Transverse colon (tissue), 4 donors: ENCODE data around the gene TSTD1. TPM values are rescaled to one million over a fixed set of nuclear protein-coding genes. Genes with fewer than 3 reads are reported as not detected.

ENCODE experiments used
- DNase-seq: peaks from one replicate; pipeline ENCODE4 v3.0.0-alpha.2; 2019
- H3K27ac ChIP-seq, 4 donors: fragments of 200-600 bp; sonication (generic); 2 replicates each; pipeline ENCODE4 v1.5.1; 2016 to 2018; ENCODE audit warnings: inconsistent platforms in 4 of 4
- H3K27me3 ChIP-seq: fragments of 200-600 bp; sonication (generic); 2 replicates; pipeline ENCODE4 v1.5.1; 2017; ENCODE audit warnings: inconsistent platforms
- H3K36me3 ChIP-seq, 4 donors: fragments of 200-600 bp; sonication (generic); 2 replicates each; pipeline ENCODE4 v1.5.1; 2017 to 2019; ENCODE audit warnings: inconsistent platforms in 4 of 4
- H3K4me1 ChIP-seq, 4 donors: fragments of 200-600 bp; sonication (generic); 2 replicates each; pipeline ENCODE4 v1.5.1; 2017 to 2020; ENCODE audit warnings: inconsistent platforms in 4 of 4
- H3K4me3 ChIP-seq, 4 donors: fragments of 200-600 bp; sonication (generic); 1 replicate in 1 of 4; 2 replicates in 3 of 4; pipeline versions ENCODE4 v1.5.1 to v1.6.1; 2017 to 2019; ENCODE audit warnings: inconsistent platforms in 4 of 4
- H3K9me3 ChIP-seq, 2 donors: fragments of 200-600 bp; sonication (generic); 2 replicates each; pipeline ENCODE4 v1.5.1; 2017 to 2019; ENCODE audit warnings: inconsistent platforms in 2 of 2
- EP300 ChIP-seq: sonication (generic); formaldehyde crosslinking; IDR thresholded peaks from one replicate; pipeline ENCODE4 v1.6.1; 2017; ENCODE audit warnings: antibody characterized with exemption, low read depth
- POLR2A ChIP-seq: fragments of 450-650 bp; IDR thresholded peaks from one replicate; pipeline ENCODE4 v1.6.1; 2016; ENCODE audit warnings: antibody characterized with exemption, mild to moderate bottlenecking, moderate library complexity
- POLR2AphosphoS5 ChIP-seq, 3 donors: sonication (generic); formaldehyde crosslinking; IDR thresholded peaks; one replicate each; pipeline ENCODE4 v1.6.1; 2016; ENCODE audit warnings: antibody characterized with exemption in 3 of 3
- WGBS, 2 donors: methylation state at CpG; one replicate each; pipeline ENCODE4 v1.1.5; 2018; ENCODE audit warnings: low coverage in 1 of 2; 5-methylcytosine and 5-hydroxymethylcytosine counted together
- in situ Hi-C, 4 donors: fragments of 200-750 bp; cut with MboI; loops; one replicate each; pipeline versions ENCODE4 v1.15.0 to v1.15.1; 2017; ENCODE audit warnings: low sequenced_read_pairs in 3 of 4, low pct_ligation_motif_present in 1 of 4, low pct_unique_long_range_greater_than_20kb in 1 of 4
- intact Hi-C: fragments of 100-400 bp; cut with DNase I; formaldehyde crosslinking; loops from one replicate; pipeline ENCODE4 v1.15.1; 2023; ENCODE audit warnings: low total_unique reads
- total RNA-seq, 4 donors: library from RNA; depleted of rRNA; stranded (reverse); fragments of >200 nt; gene quantifications; one replicate each; pipeline ENCODE4 v1.1.0, GENCODE V29; 2016
- TF ChIP-seq, protein P1 (sequence below), 5 experiments: fragments of 200-600 bp in 3 of 5; fragments of 450-650 bp in 2 of 5; sonication (generic) in 3 of 5; IDR thresholded peaks; 1 replicate in 2 of 5; 2 replicates in 3 of 5; pipeline ENCODE4 v1.5.1; 2016 to 2017; ENCODE audit warnings: antibody characterized with exemption in 5 of 5, inconsistent platforms in 3 of 5, mild to moderate bottlenecking in 2 of 5, moderate library complexity in 1 of 5

Gene TSTD1
- total RNA-seq, 4 donors from 2014 or later, result 104 to 224 (median 191) TPM

DNA sequence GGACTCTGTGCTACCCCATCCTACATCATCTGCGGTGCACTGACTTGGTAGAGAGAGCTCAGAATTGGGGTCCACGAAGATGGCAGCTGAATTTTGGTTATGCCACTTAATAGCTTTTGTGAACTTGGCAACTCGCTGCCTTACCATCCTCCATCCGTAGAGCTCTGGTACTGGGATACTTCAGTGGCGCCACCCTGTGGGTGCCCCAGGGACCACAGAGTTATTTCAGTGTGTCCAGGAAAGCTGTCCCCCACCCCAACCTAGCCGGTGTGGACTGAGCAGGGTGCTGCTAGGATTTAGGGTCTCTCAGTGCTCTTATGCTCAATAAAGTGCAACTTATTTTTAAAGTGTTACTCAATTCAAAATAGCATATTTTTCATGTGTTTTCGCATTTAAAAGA, 16.0 kb upstream of the TSTD1 start:
- no peak for TF ChIP-seq POLR2A
- TF ChIP-seq, protein P1, sequence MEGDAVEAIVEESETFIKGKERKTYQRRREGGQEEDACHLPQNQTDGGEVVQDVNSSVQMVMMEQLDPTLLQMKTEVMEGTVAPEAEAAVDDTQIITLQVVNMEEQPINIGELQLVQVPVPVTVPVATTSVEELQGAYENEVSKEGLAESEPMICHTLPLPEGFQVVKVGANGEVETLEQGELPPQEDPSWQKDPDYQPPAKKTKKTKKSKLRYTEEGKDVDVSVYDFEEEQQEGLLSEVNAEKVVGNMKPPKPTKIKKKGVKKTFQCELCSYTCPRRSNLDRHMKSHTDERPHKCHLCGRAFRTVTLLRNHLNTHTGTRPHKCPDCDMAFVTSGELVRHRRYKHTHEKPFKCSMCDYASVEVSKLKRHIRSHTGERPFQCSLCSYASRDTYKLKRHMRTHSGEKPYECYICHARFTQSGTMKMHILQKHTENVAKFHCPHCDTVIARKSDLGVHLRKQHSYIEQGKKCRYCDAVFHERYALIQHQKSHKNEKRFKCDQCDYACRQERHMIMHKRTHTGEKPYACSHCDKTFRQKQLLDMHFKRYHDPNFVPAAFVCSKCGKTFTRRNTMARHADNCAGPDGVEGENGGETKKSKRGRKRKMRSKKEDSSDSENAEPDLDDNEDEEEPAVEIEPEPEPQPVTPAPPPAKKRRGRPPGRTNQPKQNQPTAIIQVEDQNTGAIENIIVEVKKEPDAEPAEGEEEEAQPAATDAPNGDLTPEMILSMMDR (IDR thresholded peaks at IDR 0.05), result no peak
- no peak for TF ChIP-seq POLR2AphosphoS5 (IDR thresholded peaks at IDR 0.05)
- TF ChIP-seq EP300, result no peak
- Histone ChIP-seq H3K36me3 (no peaks in the 10 kb centered on the region), H3K27me3 (no peaks in the 10 kb centered on the region), H3K4me1 (no peaks in the 10 kb centered on the region), H3K27ac (no peak overlapping the region), H3K4me3 (no peak overlapping the region), H3K9me3 (no peaks in the 10 kb centered on the region)
- WGBS, 2 donors, result 79 to 100% methylated on average over 1 to 7 of the region's 7 CpGs
- no peak for DNase-seq
- intact Hi-C loops, result no loop called here
- in situ Hi-C loops, result loop anchor here in 1 of 4 donors (25.0 kb wide), 1 partner anchor 682 kb away; the partner anchor contains the start of gene DUSP12

DNA sequence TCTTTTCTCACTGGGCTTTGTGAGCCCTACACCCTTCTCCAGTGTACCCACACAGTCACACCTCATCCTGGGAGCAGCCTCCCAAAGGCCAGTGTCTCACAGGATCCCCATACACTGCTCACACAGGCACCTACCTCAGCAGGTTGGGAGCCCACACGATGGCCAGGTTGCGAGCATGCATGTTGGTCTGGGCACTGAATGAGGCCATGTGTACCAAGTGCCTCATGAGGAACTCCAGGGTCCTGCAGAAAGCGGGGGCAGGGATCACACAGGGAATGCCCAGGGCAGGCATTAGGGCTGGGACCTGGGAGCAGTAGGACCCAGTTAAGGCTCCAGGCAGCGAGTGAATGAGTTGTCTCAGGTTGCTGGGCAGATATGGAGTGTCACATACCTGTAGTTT, 15.5 kb upstream of the TSTD1 start:
- intact Hi-C loops (no loop called here), in situ Hi-C loops (loop anchor here in 1 of 4 donors (25.0 kb wide), 1 partner anchor 683 kb away; the partner anchor contains the start of gene DUSP12)
- Histone ChIP-seq H3K4me1 (no peaks in the 10 kb centered on the region), H3K9me3 (no peaks in the 10 kb centered on the region), H3K27ac (no peak overlapping the region), H3K27me3 (no peaks in the 10 kb centered on the region), H3K36me3 (no peaks in the 10 kb centered on the region), H3K4me3 (no peak overlapping the region)
- TF ChIP-seq, protein P1 (IDR thresholded peaks at IDR 0.05), result no peak
- no peak for TF ChIP-seq POLR2AphosphoS5 (IDR thresholded peaks at IDR 0.05)
- no peak for TF ChIP-seq EP300
- no peak for TF ChIP-seq POLR2A
- WGBS, 2 donors, result 100% methylated on average over 4 of the region's 4 CpGs; no CpG with 5 or more reads in 1 of the 2 donors
- no peak for DNase-seq

DNA sequence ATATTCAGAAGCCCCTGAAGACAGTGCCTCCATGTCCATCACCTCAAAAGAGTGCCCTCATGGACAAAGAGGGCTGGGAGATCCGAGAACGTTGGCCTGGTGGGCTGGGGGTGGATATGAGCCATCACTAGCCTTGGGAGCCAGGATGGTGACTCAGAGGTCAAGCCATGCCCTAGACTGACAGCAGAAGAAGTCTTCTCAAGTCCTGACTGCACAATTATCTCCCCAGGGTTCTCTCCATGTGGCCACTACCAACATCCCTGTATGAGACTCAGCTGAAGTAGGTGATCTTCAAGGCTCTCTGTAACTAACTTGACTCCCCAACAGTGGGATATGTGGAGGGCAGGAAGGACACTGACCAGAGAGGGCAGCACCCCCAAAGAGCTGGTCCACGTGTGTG, 14.1 kb upstream of the TSTD1 start:
- intact Hi-C loops, result no loop called here
- no peaks in the 10 kb centered on the region for H3K27me3 ChIP-seq
- DNase-seq, result no peak
- no peak overlapping the region for H3K27ac ChIP-seq
- no peaks in the 10 kb centered on the region for H3K4me1 ChIP-seq
- no peak overlapping the region for H3K4me3 ChIP-seq
- in situ Hi-C loops, result loop anchor here in 1 of 4 donors (25.0 kb wide), 1 partner anchor 684 kb away; the partner anchor contains the start of gene DUSP12
- TF ChIP-seq POLR2A, result no peak
- no peaks in the 10 kb centered on the region for H3K9me3 ChIP-seq
- WGBS, 2 donors, result 72 to 100% methylated on average over 1 to 3 of the region's 3 CpGs
- H3K36me3 ChIP-seq, result no peaks in the 10 kb centered on the region

DNA sequence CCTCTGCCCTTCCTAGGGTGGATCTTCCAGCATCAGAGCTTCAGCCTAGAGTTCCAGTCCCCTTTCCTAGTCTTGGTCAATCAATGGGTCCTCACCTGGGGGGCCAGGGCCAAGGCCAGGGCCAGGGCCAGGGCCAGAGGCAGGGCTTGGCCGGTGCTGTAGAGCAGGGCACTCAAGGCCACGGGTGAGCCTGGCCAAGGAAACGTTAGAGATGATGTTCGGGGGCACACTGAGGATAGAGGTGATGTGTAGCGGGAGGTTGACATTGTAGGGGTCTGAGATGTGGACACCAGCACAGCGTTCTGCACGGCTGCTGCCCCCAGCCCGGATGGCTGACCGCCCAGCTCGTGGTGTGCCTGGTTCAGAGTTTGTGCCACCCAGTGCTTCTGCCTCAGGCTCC, 12.5 kb upstream of the TSTD1 start:
- TF ChIP-seq EP300 (no peak), POLR2A (no peak), POLR2AphosphoS5 (IDR thresholded peaks at IDR 0.05) (no peak)
- TF ChIP-seq, protein P1 (IDR thresholded peaks at IDR 0.05), result no peak
- Histone ChIP-seq H3K36me3 (no peaks in the 10 kb centered on the region), H3K27me3 (no peaks in the 10 kb centered on the region), H3K4me1 (peaks cover 0 to 9% (median 5%) of the 10 kb centered on the region in 4 donors), H3K27ac (no peak overlapping the region), H3K4me3 (no peak overlapping the region), H3K9me3 (no peaks in the 10 kb centered on the region)
- WGBS, 2 donors, result 91% methylated on average over 10 of the region's 10 CpGs; no CpG with 5 or more reads in 1 of the 2 donors
- intact Hi-C loops (no loop called here), in situ Hi-C loops (loop anchor here in 1 of 4 donors (25.0 kb wide), 1 partner anchor 686 kb away; the partner anchor contains the start of gene DUSP12)
- no peak for DNase-seq
